AG04450 (cell line): ENCODE data around the gene FLYWCH1. TPM values are rescaled to one million over a fixed set of nuclear protein-coding genes. Genes with fewer than 3 reads are reported as not detected.

Experiments
- CTCF ChIA-PET: fragments of 300-600, 350-600 bp; formaldehyde crosslinking; extraction: SDS; loops from one replicate; lab custom pipeline; 2022; ENCODE audit warnings: antibody characterized with exemption, inconsistent platforms; lab: Charles Lee
- POLR2A ChIA-PET: fragments of 350-600 bp; formaldehyde crosslinking; extraction: SDS; loops from one replicate; lab custom pipeline; 2021; ENCODE audit warnings: antibody characterized with exemption, inconsistent platforms; lab: Yijun Ruan, JAX
- DNase-seq: peaks from one replicate; pipeline ENCODE4 v3.0.0-alpha.2; 2011; ENCODE audit warnings: low read depth, low spot score
- H3K27ac ChIP-seq: one replicate; pipeline ENCODE4 v1.5.1; 2012; ENCODE audit warnings: low read depth, low read length, control low read depth
- H3K27me3 ChIP-seq: one replicate; pipeline ENCODE4 v1.6.0; 2012; ENCODE audit warnings: low read length; ENCODE audit not compliant: control insufficient read depth, insufficient read depth
- H3K4me3 ChIP-seq: 2 replicates; pipeline ENCODE4 v1.5.1; 2011; ENCODE audit warnings: mild to moderate bottlenecking, low read depth, low read length, control low read depth
- H3K9me3 ChIP-seq: 2 replicates; pipeline ENCODE4 v1.5.1; 2012; ENCODE audit warnings: low read length; ENCODE audit not compliant: control insufficient read depth, insufficient read depth
- CTCF ChIP-seq: IDR thresholded peaks from 2 replicates; pipeline ENCODE4 v1.5.1; 2011; ENCODE audit warnings: low read depth, low read length, control low read depth, inconsistent platforms
- polyA plus RNA-seq: library from polyadenylated mRNA; depleted of rRNA; stranded (reverse); fragments of >200 nt; gene quantifications from 2 replicates; pipeline ENCODE4 v1.2.3, GENCODE V29; 2011

The FLYWCH1 gene
- polyA plus RNA-seq, 1 experiment, result 15.1 TPM

GRCh38 chr16:2963074-2963722, 51.5 kb downstream of the FLYWCH1 start:
- no peak for DNase-seq
- Histone ChIP-seq H3K27me3 (peaks cover 37% of the 10 kb centered on the region), H3K27ac (no peak overlapping the region), H3K9me3 (peaks cover 4% of the 10 kb centered on the region; the same call in 1 of the 2 replicates), H3K4me3 (peak overlapping the region; percentile 41)
- POLR2A ChIA-PET, result no interaction called here
- TF ChIP-seq CTCF, result no peak
- CTCF ChIA-PET, result interaction anchor here (1.4 kb wide), 1 partner anchor 24 kb away, joined by 3 read pairs; no protein-coding TSS in a partner anchor

GRCh38 chr16:2963723-2964474, 52.2 kb downstream of the FLYWCH1 start, which contains the start of gene KREMEN2:
Gene KREMEN2 (plus strand): TSS chr16:2964275. CDS start chr16:2964521, 246 bp downstream.
- CTCF ChIA-PET, result interaction anchor here (1.3 kb wide), 1 partner anchor 37 kb away, joined by 6 read pairs; no protein-coding TSS in a partner anchor

GRCh38 chr16:2964475-2965336, 53.0 kb downstream of the FLYWCH1 start:
- Histone ChIP-seq H3K4me3 (peak overlapping the region; percentile 41; the same call in 1 of the 2 replicates), H3K27me3 (peaks cover 37% of the 10 kb centered on the region), H3K9me3 (peaks cover 4% of the 10 kb centered on the region; the same call in 1 of the 2 replicates), H3K27ac (no peak overlapping the region)
- ChIA-PET POLR2A (no interaction called here), CTCF (interaction anchor here (1.3 kb wide), 1 partner anchor 37 kb away, joined by 6 read pairs; no protein-coding TSS in a partner anchor)
- DNase-seq, result no peak
- no peak for TF ChIP-seq CTCF

More at GRCh38 chr16:2963723-2964474, 52.2 kb downstream of the FLYWCH1 start, which contains the start of gene KREMEN2:
- POLR2A ChIA-PET, result no interaction called here
- peak within 1 kb of the TSS; percentile 41 for H3K4me3 ChIP-seq
- H3K27me3 ChIP-seq, result peaks cover 37% of the 10 kb centered on the region
- peaks cover 4% of the 10 kb centered on the region; the same call in 1 of the 2 replicates for H3K9me3 ChIP-seq
- DNase-seq, result no peak
- TF ChIP-seq CTCF, result no peak
- no peak within 1 kb of the TSS for H3K27ac ChIP-seq

- peaks cover 37% of the 10 kb centered on the region for H3K27me3 ChIP-seq
- no peak overlapping the region for H3K27ac ChIP-seq
- TF ChIP-seq CTCF, result no peak
- no peak overlapping the region for H3K4me3 ChIP-seq
- DNase-seq, result no peak
- ChIA-PET CTCF (no interaction called here), POLR2A (no interaction called here)
- peaks cover 4% of the 10 kb centered on the region; the same call in 1 of the 2 replicates for H3K9me3 ChIP-seq
Observed at GRCh38 chr16:2966043-2966807, 54.5 kb downstream of the FLYWCH1 start.
